Fibroblast of lung (primary cell): ENCODE data around the gene CHD2. TPM values are rescaled to one million over a fixed set of nuclear protein-coding genes. Genes with fewer than 3 reads are reported as not detected.
"Not testable (repeated sequence)": the region's sequence is repeated elsewhere in the genome, so short reads cannot be mapped to it uniquely, and the experiment has no call there.

Experiments used
- DNase-seq, 2 donors: peaks; one replicate each; pipeline versions ENCODE4 v3.0.0 to v3.0.0-alpha.2; 2010; ENCODE audit warnings: low read depth in 2 of 2
- H2AFZ ChIP-seq: 2 replicates; pipeline ENCODE4 v1.5.1; 2012; ENCODE audit warnings: low read length, control low read depth, inconsistent platforms
- H3K27ac ChIP-seq: 2 replicates; pipeline ENCODE4 v1.5.1; 2011; ENCODE audit warnings: low read length, control low read depth; ENCODE audit not compliant: insufficient read depth
- H3K27me3 ChIP-seq: 2 replicates; pipeline ENCODE4 v1.5.1; 2011; ENCODE audit warnings: mild to moderate bottlenecking, low read length; ENCODE audit not compliant: control insufficient read depth, insufficient read depth
- H3K36me3 ChIP-seq: 2 replicates; pipeline ENCODE4 v1.5.1; 2011; ENCODE audit warnings: low read length; ENCODE audit not compliant: control insufficient read depth, insufficient read depth
- H3K4me1 ChIP-seq: 2 replicates; pipeline ENCODE4 v1.5.1; 2011; ENCODE audit warnings: low read length; ENCODE audit not compliant: control insufficient read depth, insufficient read depth; ENCODE audit errors: extremely low read depth
- H3K4me2 ChIP-seq: 2 replicates; pipeline ENCODE4 v1.5.1; 2011; ENCODE audit warnings: low read length, control low read depth; ENCODE audit not compliant: insufficient read depth; ENCODE audit errors: extremely low read depth
- H3K4me3 ChIP-seq, 4 experiments: fragments of 200-600 bp in 1 of 4; sonication (generic) in 1 of 4; replicated peaks in 1 of 4; 2 replicates each; pipeline ENCODE4 v1.5.1; 2011 to 2016; ENCODE audit warnings: low read length in 4 of 4, low read depth in 3 of 4, mild to moderate bottlenecking in 3 of 4, control low read depth in 2 of 4, inconsistent platforms in 1 of 4, mixed read lengths in 1 of 4; ENCODE audit not compliant: insufficient read depth in 1 of 4; ENCODE audit errors: control extremely low read depth in 1 of 4
- H3K79me2 ChIP-seq: 2 replicates; pipeline ENCODE4 v1.5.1; 2012; ENCODE audit warnings: mild to moderate bottlenecking, low read length, inconsistent platforms; ENCODE audit not compliant: control insufficient read depth, insufficient read depth
- H3K9ac ChIP-seq: 2 replicates; pipeline ENCODE4 v1.5.1; 2011; ENCODE audit warnings: mild to moderate bottlenecking, low read length, control low read depth; ENCODE audit not compliant: insufficient read depth
- H3K9me3 ChIP-seq: 2 replicates; pipeline ENCODE4 v1.5.1; 2012; ENCODE audit warnings: low read depth, low read length; ENCODE audit not compliant: control insufficient read depth, insufficient read depth
- H4K20me1 ChIP-seq: 2 replicates; pipeline ENCODE4 v1.5.1; 2011; ENCODE audit warnings: low read length; ENCODE audit not compliant: control insufficient read depth, insufficient read depth; ENCODE audit errors: extremely low read depth
- EZH2 ChIP-seq: IDR thresholded peaks from 2 replicates; pipeline ENCODE4 v1.5.1; 2012; ENCODE audit warnings: low read length, control low read depth, mild to moderate bottlenecking; ENCODE audit errors: missing control alignments
- polyA plus RNA-seq, 2 donors: library from polyadenylated mRNA; depleted of rRNA in 1 of 2; stranded (reverse) in 1 of 2; unstranded in 1 of 2; fragments of >200 nt; gene quantifications; 2 replicates each; pipeline ENCODE4 v1.2.1, GENCODE V29; 2011 to 2012; ENCODE audit warnings: missing spikeins in 1 of 2
- total RNA-seq: library from RNA; depleted of rRNA; stranded (reverse); fragments of >200 nt; gene quantifications from 2 replicates; pipeline ENCODE4 v1.2.1, GENCODE V29; 2014
- TF ChIP-seq, protein P1 (sequence below), 2 donors: IDR thresholded peaks in 1 of 2; conservative IDR thresholded peaks in 1 of 2; 1 replicate in 1 of 2; 2 replicates in 1 of 2; pipeline ENCODE4 v1.5.1; 2011 to 2012; ENCODE audit warnings: low read length in 2 of 2, control low read depth in 1 of 2, inconsistent platforms in 1 of 2, low read depth in 1 of 2, mild to moderate bottlenecking in 1 of 2

CHD2 gene
- total and polyA plus RNA-seq, 2 donors (not counting 1 experiment from before 2014, with no cell fraction given) = 36.5 to 92.5 TPM

DNA sequence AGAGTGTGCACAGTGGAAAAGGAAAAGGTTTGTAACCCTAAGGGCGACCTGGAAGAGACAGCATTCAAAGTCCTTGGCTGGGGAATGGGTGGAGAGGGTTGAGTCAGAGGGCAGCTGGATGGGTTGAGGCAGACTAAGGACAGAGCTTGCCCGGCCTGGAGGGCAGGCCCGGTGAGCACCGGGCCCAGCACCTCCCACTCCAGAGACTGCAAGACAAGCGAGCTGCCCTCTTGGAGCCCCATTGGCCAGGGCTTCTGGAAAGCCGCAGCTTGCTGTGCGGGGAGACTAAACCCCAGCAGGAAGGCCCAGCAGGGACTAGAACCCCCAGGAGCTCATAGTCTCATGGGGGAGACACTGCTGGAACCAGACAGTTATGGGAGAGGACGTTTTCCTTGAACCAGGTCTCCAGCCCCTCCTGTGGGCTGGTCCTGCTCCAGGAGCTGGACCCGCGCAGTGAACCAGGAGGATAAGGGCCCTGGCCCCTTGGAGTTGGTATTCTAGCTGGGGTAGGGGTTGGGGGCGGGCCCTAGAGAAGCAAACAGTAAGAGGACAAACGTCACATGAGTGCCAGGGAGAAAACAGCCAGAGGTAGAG is 129.8 kb downstream of the CHD2 start:
- Histone ChIP-seq H3K79me2 (no peaks in the 10 kb centered on the region), H3K4me2 (no peak overlapping the region), H3K9ac (no peak overlapping the region)

DNA sequence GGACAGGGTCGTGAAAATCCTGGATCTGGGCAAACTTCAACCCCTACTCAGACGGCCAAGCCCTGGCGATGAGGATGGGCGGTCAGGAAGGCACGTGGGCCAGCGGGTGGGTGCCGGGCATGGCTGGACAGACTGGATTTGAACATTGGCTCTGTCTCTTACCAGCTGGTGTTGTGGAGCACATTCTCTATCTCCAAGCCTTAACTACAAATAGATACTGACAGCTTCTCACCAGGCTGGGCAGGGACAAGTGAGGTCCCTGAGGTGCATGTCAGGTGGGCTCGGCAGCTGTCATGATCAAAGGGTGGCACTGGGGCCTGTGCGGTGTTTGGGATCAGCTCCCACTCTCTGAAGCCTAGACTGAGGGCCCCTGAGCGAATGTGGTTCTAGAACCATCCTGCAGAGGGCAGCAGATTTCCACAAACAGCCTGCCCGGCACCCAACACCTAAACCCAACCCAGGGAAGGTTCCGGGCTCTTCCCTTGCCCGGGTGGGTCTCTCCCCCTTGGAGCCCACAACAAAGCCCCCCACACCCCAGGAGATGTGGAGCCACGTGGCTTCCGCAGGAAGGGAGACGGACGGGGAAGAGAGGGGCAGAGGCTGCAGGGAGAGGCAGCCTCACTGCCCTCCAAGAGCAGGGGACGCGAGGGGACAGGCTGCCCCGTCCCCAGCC is 130.4 kb downstream of the CHD2 start:
- H4K20me1 ChIP-seq = no peaks in the 10 kb centered on the region
- H3K9me3 ChIP-seq = no peaks in the 10 kb centered on the region
- DNase-seq = peak; percentile 47 to 65
- no peak for TF ChIP-seq EZH2
- TF ChIP-seq, protein P1, sequence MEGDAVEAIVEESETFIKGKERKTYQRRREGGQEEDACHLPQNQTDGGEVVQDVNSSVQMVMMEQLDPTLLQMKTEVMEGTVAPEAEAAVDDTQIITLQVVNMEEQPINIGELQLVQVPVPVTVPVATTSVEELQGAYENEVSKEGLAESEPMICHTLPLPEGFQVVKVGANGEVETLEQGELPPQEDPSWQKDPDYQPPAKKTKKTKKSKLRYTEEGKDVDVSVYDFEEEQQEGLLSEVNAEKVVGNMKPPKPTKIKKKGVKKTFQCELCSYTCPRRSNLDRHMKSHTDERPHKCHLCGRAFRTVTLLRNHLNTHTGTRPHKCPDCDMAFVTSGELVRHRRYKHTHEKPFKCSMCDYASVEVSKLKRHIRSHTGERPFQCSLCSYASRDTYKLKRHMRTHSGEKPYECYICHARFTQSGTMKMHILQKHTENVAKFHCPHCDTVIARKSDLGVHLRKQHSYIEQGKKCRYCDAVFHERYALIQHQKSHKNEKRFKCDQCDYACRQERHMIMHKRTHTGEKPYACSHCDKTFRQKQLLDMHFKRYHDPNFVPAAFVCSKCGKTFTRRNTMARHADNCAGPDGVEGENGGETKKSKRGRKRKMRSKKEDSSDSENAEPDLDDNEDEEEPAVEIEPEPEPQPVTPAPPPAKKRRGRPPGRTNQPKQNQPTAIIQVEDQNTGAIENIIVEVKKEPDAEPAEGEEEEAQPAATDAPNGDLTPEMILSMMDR (conservative IDR thresholded peaks at IDR 0.05 in 1 of 2, IDR thresholded peaks at IDR 0.05 in 1 of 2; ENCODE audit: low read depth in 1 of 2, low read length in 2 of 2) = peak; percentile 82 to 84
- H3K9ac ChIP-seq = no peak overlapping the region
- H3K4me3 ChIP-seq = no peak overlapping the region
- H3K27me3 ChIP-seq = no peaks in the 10 kb centered on the region
- H3K4me2 ChIP-seq = no peak overlapping the region
- H3K27ac ChIP-seq = peak overlapping the region; percentile 20
- H3K36me3 ChIP-seq = peaks cover 7% of the 10 kb centered on the region
- peak overlapping the region; percentile 30 for H2AFZ ChIP-seq
- peaks cover 15% of the 10 kb centered on the region for H3K4me1 ChIP-seq
- H3K79me2 ChIP-seq = no peaks in the 10 kb centered on the region

More for the DNA sequence above, 129.8 kb downstream of the CHD2 start:
- DNase-seq = peak; percentile 27 to 47
- Histone ChIP-seq H3K27me3 (no peaks in the 10 kb centered on the region), H3K4me1 (peaks cover 15% of the 10 kb centered on the region), H3K4me3 (no peak overlapping the region), H3K9me3 (no peaks in the 10 kb centered on the region), H2AFZ (peak overlapping the region; percentile 30), H3K36me3 (peaks cover 12% of the 10 kb centered on the region), H3K27ac (peak overlapping the region; percentile 81), H4K20me1 (no peaks in the 10 kb centered on the region)
- no peak for TF ChIP-seq EZH2
- TF ChIP-seq, protein P1 (conservative IDR thresholded peaks at IDR 0.05 in 1 of 2, IDR thresholded peaks at IDR 0.05 in 1 of 2; ENCODE audit: low read depth in 1 of 2, low read length in 2 of 2) = no peak

DNA sequence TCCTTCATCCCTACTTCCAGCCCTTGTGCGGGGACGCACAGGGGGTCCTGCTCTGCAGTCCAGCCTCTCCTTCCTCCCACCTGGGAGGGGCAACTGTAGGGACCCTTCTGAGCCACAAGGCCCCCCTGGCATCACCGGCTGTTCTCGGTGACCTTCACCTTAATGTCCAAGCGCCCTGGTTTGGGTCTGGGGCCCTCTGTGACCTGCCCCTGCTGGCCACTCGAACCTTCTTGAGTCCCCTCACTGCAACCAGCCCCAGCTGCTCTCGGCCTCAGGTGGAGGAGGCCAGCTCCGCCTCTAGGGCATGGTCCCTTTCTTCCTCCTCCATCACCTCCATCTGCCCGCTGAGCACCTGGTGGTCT is 131.0 kb downstream of the CHD2 start:
- TF ChIP-seq, protein P1 (conservative IDR thresholded peaks at IDR 0.05 in 1 of 2, IDR thresholded peaks at IDR 0.05 in 1 of 2; ENCODE audit: low read depth in 1 of 2, low read length in 2 of 2) = no peak
- no peak for TF ChIP-seq EZH2
- H4K20me1 ChIP-seq = no peaks in the 10 kb centered on the region

GRCh38 chr15:93031557-93032384 is 131.6 kb downstream of the CHD2 start:
- H4K20me1 ChIP-seq, H3K27me3 ChIP-seq, H2AFZ ChIP-seq, H3K79me2 ChIP-seq, H3K27ac ChIP-seq, DNase-seq, H3K4me2 ChIP-seq, H3K4me3 ChIP-seq, H3K9me3 ChIP-seq, H3K36me3 ChIP-seq, H3K9ac ChIP-seq: not testable (repeated sequence)
- H3K4me1 ChIP-seq = peaks cover 15% of the 10 kb centered on the region

More for the DNA sequence above, 131.0 kb downstream of the CHD2 start:
- no peak overlapping the region for H3K27ac ChIP-seq
- peaks cover 5% of the 10 kb centered on the region for H3K36me3 ChIP-seq
- no peak overlapping the region for H3K4me3 ChIP-seq
- no peaks in the 10 kb centered on the region for H3K79me2 ChIP-seq
- peaks cover 15% of the 10 kb centered on the region for H3K4me1 ChIP-seq
- H3K9ac ChIP-seq = no peak overlapping the region
- H3K9me3 ChIP-seq = no peaks in the 10 kb centered on the region
- no peak for DNase-seq
- H2AFZ ChIP-seq = no peak overlapping the region
- no peak overlapping the region for H3K4me2 ChIP-seq
- H3K27me3 ChIP-seq = no peaks in the 10 kb centered on the region
